Activated T-helper 1 cell treated with anti-CD3 and anti-CD28 coated beads, Interleukin-2, amount 50 U/mL, for 16 hours (primary cell): ENCODE measurements around the gene ZC3H14.
"Not testable (repeated sequence)": the region's sequence is repeated elsewhere in the genome, so short reads cannot be mapped to it uniquely, and the experiment has no call there.

Source experiments
- DNase-seq, 2 donors: peaks; one replicate each; pipeline ENCODE4 v3.0.0-alpha.2; 2020; ENCODE audit warnings: low read depth in 1 of 2, low spot score in 1 of 2

The ZC3H14 gene

GRCh38 chr14:88562831-88563686 lies at the start of gene ZC3H14:
ZC3H14 (plus strand) TSS chr14:88563037; CDS start chr14:88563134, 97 bp downstream.
- DNase-seq = peak; percentile 70 to 84

DNA sequence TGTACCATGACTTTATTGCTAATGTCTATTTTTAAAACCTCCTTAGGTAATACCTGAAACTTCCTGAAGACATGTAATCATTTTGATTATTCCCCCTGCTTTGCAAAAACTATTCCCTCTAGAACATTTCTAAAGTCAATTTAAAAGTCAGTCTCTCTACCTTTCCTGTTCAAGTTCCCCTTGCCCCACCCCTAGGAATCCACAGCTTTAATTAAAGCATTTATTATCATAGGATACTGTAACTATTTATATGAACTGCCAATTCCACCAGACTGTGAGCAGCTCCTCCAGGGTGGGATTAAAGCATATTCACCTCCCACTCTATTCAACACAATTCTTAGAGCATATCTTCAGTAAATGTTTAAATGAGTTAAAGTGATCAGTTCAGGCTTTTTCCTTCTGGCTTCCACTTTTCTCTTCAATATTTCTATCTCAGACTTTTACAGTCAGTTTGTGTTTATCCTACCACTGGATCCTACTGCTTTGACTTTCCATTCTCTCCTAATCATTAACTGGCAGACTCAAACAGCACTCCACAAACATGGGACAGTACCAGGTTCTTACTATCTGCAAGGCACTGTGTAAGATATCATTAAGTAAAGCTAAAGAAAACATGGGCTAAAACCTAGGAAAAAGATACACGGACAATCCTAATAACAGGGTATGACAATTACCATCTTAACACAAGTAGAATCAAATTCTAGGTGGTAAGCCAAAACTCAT lies 47.2 kb upstream of the ZC3H14 start:
- DNase-seq = no peak

GRCh38 chr14:88516861-88517357 lies 45.9 kb upstream of the ZC3H14 start:
- no peak for DNase-seq

- no peak for DNase-seq
Measured at GRCh38 chr14:88518592-88519512, 44.0 kb upstream of the ZC3H14 start.

DNA sequence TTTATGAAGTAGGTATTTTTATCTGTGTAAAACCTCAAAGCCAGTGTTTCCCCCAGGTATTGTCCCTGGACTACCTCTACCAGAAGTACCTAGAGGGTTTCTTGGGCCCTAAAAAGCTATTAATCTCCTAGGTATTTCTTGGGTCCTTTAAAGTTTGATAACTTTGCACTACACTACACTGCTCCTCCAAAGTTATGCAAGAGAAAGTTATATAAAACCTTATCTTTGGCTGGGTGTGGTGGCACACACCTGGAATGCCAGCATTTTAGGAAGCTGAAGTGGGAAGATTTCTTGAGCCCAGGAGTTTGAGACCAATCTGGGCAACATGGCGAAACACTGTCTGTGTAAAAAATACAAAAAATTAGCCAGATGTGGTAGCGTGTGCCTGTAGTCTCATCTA lies 42.9 kb upstream of the ZC3H14 start:
- no peak for DNase-seq

- DNase-seq = no peak
Measured at GRCh38 chr14:88521818-88522217, 41.0 kb upstream of the ZC3H14 start.

GRCh38 chr14:88522393-88522792 lies 40.4 kb upstream of the ZC3H14 start:
- DNase-seq = no peak

GRCh38 chr14:88529889-88530288 lies 32.9 kb upstream of the ZC3H14 start:
- DNase-seq = not testable (repeated sequence)

- no peak for DNase-seq
Measured at GRCh38 chr14:88533064-88533602, 29.7 kb upstream of the ZC3H14 start.

DNA sequence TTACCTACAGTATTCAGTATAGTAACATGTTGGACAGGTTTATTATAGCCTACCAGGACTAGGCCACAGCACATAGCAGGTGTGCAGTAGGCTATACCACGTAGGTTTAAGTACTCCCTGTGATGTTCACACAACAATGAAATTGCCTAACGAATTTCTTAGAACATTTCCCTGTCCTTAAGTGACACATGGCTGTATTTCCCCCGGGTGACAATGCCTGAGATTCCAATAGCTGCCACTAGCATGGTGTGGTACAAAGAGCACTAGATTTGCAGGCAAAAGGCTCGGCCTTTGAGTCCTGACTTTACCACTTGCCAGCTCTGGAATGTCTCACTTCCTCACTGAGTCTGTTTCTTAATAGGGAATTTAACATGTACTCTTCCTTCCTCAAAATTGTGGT lies 27.7 kb upstream of the ZC3H14 start:
- no peak for DNase-seq

DNA sequence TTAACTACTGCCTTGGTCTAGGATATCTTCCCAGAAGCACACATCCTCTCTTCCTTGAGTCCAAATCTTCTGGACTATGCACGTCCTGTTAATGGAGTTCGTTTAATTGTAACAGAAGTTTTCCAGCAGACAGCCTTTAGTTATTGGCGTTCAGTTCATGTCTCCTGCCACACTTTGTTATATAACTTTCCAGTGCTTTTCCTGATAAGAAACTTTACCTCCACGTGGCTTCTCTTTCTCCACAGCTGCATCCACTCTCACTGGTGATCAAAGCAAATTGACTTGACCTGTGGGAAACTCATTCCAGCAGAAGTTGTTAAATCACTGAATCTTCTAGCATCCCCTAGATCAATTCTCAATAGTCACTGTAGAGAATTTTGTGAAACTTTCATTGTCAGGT lies 27.0 kb upstream of the ZC3H14 start:
- no peak for DNase-seq

DNA sequence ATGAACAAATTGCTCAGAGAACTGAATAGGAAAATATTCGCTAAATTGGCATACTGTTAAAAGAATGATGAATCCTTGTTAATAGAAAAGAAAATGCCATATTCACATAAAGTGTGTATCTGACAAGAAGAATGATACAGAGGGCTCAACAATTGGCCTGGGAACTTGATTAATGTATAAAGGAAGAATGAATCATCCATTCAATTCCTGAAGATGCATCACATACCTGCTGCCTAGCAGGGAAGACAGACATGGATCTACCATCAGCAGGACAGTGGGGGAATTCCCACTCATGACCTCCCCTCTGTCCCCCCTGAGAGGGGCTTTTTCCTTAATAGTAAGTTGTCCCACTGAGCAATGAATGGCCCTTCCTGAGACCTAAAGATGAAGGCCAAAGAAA lies 21.5 kb upstream of the ZC3H14 start:
- DNase-seq = no peak

- DNase-seq = no peak
Measured at GRCh38 chr14:88542857-88543795, 19.7 kb upstream of the ZC3H14 start.

DNA sequence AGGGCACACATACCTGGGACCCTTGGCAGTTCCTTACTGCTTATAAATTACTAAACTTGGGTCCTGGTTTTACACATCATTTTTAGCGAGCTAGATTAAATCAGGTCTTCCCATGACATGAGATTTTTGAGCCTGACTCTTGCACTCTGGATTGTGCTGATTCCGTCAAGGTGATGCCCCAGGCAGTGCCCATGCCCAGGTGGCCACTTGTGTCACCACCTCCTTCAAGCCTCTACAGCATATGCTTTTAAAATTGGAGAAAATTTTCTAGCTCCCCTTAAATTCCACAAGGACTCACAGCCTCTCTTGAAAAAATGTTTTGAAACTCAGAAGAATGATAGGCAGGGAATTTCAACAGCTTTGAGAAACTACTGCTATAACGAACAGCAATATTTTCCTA lies 17.6 kb upstream of the ZC3H14 start:
- no peak for DNase-seq

GRCh38 chr14:88546621-88547385 lies 16.0 kb upstream of the ZC3H14 start:
- DNase-seq = no peak

GRCh38 chr14:88547386-88547780 lies 15.5 kb upstream of the ZC3H14 start:
- no peak for DNase-seq

- no peak for DNase-seq
Measured at GRCh38 chr14:88550078-88550477, 12.8 kb upstream of the ZC3H14 start.

DNA sequence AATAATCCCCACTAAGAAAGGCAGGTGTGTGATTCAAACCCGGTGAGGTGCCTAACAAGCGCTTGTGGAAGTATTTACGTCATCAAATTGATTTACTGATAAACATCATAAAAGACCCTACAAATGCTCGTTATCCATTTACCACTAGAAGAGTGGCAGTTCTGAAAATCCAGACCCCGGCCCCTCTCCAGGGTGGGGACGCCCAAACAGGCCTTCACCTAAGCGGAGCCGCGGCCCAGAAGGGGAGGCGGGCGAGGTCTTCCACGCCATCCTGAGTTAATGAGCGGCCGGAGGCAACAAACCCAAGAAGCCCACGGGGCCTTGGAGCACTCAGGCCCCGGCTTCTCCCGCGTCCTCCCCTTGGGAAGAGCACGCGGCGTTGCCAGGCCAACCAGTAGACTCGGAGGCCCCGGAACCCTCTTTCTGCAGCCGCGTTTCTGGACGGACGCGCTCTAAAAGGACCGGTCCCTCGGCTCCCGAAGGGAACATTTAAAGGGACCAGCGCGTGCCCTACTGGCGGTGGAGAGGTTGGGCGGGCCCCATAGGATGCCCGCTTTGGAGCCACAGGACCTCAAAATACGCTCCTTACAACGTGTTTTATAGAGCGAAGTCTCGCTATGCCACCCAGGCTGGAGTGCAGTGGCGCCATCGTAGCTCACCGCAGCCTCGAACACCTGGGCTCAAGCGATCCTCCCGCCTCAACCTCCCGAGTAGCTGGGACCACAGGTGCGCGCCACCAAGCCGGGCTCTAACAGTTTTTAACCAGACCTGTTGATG lies 11.6 kb upstream of the ZC3H14 start:
- DNase-seq = peak in 1 of 2 donors; percentile 19
